OCI-LY3 (cell line): ENCODE measurements around the gene ESR1.

ENCODE experiments used
- EZH2phosphoT487 ChIP-seq: fragments of 200-600 bp; shearing (Covaris generic); IDR thresholded peaks from 2 replicates; pipeline ENCODE4 v1.6.1; 2018; ENCODE audit warnings: antibody characterized with exemption, mixed run types, low read depth
- TF ChIP-seq, protein P1 (sequence below): fragments of 200-600, 300-600 bp; sonication (generic); IDR thresholded peaks from 2 replicates; pipeline ENCODE4 v1.5.1; 2014; ENCODE audit warnings: antibody characterized with exemption, low read length, low read depth

DNA sequence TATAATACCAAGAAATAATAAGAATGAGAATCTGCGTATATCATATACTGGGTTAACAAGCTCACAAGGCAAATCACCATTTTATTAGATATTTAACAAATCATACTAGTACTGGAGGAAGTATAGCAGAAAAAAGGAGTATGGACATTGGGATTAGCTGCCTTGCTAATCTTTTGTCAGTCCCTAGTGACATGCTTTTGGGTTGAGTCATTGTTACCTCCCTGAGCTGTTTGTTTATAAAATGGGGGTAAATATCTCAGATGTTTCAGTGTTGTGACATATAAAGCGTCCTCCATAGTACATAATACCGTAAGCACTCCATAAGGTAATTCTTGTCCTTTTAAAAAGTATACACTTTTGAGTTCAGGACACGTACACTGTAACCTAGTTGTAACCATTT is 107.0 kb downstream of the ESR1 start:
- TF ChIP-seq, protein P1, sequence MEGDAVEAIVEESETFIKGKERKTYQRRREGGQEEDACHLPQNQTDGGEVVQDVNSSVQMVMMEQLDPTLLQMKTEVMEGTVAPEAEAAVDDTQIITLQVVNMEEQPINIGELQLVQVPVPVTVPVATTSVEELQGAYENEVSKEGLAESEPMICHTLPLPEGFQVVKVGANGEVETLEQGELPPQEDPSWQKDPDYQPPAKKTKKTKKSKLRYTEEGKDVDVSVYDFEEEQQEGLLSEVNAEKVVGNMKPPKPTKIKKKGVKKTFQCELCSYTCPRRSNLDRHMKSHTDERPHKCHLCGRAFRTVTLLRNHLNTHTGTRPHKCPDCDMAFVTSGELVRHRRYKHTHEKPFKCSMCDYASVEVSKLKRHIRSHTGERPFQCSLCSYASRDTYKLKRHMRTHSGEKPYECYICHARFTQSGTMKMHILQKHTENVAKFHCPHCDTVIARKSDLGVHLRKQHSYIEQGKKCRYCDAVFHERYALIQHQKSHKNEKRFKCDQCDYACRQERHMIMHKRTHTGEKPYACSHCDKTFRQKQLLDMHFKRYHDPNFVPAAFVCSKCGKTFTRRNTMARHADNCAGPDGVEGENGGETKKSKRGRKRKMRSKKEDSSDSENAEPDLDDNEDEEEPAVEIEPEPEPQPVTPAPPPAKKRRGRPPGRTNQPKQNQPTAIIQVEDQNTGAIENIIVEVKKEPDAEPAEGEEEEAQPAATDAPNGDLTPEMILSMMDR, result no peak
- TF ChIP-seq EZH2phosphoT487, result no peak
